ENCODE measurements around the gene GLYR1. TPM values are rescaled to one million over a fixed set of nuclear protein-coding genes. Genes with fewer than 3 reads are reported as not detected.
"Not testable (repeated sequence)": the region's sequence is repeated elsewhere in the genome, so short reads cannot be mapped to it uniquely, and the experiment has no call there.

GLYR1 gene
- total RNA-seq, 1 experiment from 2014 or later, result 45.2 TPM

DNA sequence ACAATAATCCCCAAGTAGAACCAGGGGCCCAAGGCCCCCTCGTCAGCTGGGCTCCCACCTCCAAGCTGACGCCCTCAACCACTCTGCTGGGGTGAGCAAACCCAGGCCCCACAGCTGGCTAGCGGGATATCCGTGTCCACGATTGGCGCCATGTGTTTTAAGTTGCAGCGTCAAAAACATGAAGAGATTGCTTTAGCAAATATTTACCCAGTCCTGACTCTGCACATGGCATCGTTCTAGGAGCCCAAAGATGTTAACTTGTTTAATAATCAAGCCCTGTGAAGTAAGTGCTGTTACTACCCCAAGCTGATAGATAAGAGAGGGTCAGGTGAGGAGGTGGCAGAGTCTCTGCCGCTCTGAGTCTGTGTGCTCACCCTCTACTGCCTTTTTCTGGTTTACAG is 58.6 kb downstream of the GLYR1 start:
- Histone ChIP-seq H3K4me3 (no peak overlapping the region), H3K27me3 (no peaks in the 10 kb centered on the region), H3K36me3 (no peaks in the 10 kb centered on the region), H3K9me3 (no peaks in the 10 kb centered on the region)
- no peak for DNase-seq

DNA sequence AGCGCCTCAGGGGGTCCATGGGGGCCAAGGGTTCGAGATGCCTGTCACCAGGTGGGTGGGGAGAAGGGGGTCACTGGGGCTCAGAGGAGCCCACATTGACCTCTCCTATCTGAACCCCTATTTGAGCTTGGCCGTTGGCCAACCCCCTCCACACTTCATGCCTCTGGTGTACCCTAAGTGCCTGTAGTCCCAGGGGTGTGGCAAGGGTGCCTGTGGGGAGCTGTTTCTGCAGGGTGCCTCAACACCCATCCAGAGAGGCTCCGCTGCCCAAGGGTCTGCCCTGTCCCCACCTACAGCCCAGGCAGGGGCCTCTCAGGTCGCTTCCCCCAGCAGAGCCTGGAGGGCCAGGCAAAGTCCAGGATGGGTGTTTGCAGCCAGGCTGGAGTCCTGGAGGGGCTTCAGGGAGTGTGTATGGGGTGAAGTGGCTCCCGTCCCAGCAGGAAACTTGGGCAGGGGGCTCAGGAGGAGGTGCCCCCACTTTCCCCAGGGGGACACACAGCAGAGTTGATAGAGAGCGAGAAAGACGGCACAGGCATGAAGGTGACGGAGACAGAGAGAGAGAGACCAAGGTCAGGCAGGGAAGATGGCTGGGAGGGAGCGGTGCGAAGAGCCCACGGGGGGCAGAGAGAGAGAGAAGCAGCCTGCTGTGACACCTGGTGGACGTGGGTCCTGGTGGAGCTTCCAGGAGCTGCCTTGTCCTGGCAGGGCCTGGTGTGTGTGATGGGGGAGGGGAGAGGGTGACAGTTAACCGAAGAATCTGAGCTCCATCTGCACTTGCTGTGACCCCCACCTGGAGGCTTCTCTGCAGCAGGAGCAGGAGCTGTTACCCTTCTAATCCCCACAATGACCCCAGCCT is 59.2 kb downstream of the GLYR1 start, which contains the start of gene SEPTIN12:
Gene SEPTIN12, minus strand, starts transcription at position 719 of the 856 bp plus-strand sequence. Its CDS starts 700 bp downstream, at position 19.
- Histone ChIP-seq H3K27me3 (no peaks in the 10 kb centered on the region), H3K9me3 (no peaks in the 10 kb centered on the region), H3K36me3 (no peaks in the 10 kb centered on the region), H3K4me3 (no peak within 1 kb of the TSS)
- DNase-seq, result no peak

- DNase-seq, result no peak
- no peaks in the 10 kb centered on the region for H3K36me3 ChIP-seq
- H3K4me3 ChIP-seq, result no peak overlapping the region
- no peaks in the 10 kb centered on the region for H3K9me3 ChIP-seq
- no peaks in the 10 kb centered on the region for H3K27me3 ChIP-seq
These were observed 60.0 kb downstream of the GLYR1 start for GRCh38 chr16:4787068-4787467.

DNA sequence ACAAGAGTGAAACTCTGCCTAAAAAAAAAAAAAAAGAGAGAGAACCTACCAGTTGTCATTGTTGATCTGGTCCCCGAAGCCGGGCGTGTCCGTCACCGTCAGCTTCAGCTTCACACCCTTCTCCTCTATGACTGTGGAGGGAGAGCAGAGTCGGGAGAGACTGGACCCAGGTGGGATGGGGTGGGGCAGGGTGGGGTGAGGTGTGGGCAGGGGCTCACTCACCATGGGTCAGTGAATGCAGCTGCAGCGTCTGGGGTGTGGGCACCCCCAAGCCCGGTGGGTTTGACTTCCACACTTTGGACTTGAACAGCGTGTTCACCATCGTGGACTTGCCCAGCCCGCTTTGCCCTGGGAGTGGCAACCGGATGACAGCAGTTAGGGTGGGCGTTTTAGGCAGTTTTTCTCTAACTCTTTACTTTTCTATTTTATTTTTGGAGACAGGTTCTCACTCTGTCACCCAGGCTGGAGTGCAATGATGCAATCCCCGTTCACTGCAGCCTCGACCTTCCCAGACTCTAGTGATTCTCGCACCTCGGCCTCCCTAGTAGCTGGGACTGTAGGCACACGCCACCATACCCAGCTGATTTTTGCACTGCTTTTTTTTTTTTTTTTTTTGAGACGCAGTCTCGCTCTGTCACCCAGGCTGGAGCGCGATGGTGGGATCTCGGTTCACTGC is 61.2 kb downstream of the GLYR1 start:
- DNase-seq, result no peak
- Histone ChIP-seq H3K4me3 (no peak overlapping the region), H3K9me3 (no peaks in the 10 kb centered on the region), H3K27me3 (no peaks in the 10 kb centered on the region), H3K36me3 (no peaks in the 10 kb centered on the region)

DNA sequence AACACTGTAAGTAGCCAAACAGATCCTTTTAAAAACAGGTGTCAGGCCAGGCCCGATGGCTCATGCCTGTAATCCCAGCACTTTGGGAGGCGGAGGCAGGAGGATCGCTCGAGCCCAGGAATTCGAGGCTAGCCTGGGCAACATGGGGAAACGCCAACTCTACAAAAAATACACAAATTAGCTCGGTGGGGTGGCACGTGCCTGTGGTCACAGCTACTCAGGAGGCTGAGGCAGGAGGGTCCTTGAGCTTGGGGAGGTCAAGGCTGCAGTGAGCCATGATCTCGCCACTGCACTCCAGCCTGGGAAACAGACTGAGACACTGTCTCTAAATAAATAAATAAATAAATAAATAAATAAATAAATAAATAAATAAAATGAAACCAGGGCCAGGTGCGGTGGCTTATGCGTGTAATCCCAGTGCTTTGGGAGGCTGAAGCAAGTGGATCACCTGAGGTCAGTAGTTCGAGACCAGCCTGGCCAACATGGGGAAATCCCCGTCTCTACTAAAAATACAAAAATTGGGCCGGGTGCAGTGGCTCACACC is 62.6 kb downstream of the GLYR1 start:
- not testable (repeated sequence) for H3K27me3 ChIP-seq, DNase-seq, H3K9me3 ChIP-seq

GRCh38 chr16:4783951-4784336 is 63.1 kb downstream of the GLYR1 start:
- Histone ChIP-seq H3K36me3 (no peaks in the 10 kb centered on the region), H3K4me3 (no peak overlapping the region), H3K9me3 (no peaks in the 10 kb centered on the region), H3K27me3 (no peaks in the 10 kb centered on the region)
- DNase-seq, result no peak

More for the DNA sequence above, 62.6 kb downstream of the GLYR1 start:
- not testable (repeated sequence) for H3K36me3 ChIP-seq, H3K4me3 ChIP-seq

DNA sequence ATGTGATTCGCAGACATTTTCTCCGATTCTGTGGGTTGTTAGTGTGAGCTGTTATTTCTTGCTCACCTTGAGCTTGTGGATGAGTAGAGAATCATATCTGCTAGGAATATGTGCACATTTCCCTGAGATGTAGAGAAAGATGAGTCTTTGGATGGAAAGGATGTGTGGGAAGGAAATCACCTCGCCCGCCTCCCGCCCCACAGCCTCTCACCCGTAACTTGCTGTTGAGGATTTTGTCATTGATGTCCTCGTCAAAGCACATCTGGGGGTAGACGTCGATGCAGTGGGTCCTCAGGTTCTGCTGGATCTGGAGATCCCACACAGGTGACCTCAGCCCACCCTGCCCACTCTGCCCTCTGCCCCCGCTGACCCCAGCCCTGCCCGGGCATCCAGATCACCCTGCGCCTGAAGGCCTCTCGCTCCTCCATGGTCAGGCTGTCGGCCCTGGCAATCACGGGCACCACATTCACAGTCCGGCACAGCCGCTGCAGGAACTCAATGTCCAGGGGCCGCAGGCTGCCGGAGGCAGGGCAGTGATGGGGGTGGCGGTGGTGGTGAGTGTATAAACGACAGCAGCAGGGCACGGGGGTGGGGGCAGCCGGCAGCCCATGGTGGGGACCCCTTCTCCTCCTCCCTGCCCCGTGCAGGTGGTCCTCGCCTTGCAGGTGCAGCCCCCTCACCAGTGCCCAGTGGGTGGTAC is 63.7 kb downstream of the GLYR1 start:
- Histone ChIP-seq H3K36me3 (no peaks in the 10 kb centered on the region), H3K4me3 (no peak overlapping the region), H3K27me3 (no peaks in the 10 kb centered on the region), H3K9me3 (no peaks in the 10 kb centered on the region)
- no peak for DNase-seq

- no peaks in the 10 kb centered on the region for H3K27me3 ChIP-seq
- no peak overlapping the region for H3K4me3 ChIP-seq
- DNase-seq, result no peak
- H3K36me3 ChIP-seq, result no peaks in the 10 kb centered on the region
- H3K9me3 ChIP-seq, result no peaks in the 10 kb centered on the region
These were observed 66.9 kb downstream of the GLYR1 start for GRCh38 chr16:4780235-4780634.

- no peak overlapping the region for H3K4me3 ChIP-seq
- H3K9me3 ChIP-seq, result no peaks in the 10 kb centered on the region
- no peaks in the 10 kb centered on the region for H3K36me3 ChIP-seq
- DNase-seq, result no peak
- no peaks in the 10 kb centered on the region for H3K27me3 ChIP-seq
These were observed 69.1 kb downstream of the GLYR1 start for GRCh38 chr16:4778050-4778392.

DNA sequence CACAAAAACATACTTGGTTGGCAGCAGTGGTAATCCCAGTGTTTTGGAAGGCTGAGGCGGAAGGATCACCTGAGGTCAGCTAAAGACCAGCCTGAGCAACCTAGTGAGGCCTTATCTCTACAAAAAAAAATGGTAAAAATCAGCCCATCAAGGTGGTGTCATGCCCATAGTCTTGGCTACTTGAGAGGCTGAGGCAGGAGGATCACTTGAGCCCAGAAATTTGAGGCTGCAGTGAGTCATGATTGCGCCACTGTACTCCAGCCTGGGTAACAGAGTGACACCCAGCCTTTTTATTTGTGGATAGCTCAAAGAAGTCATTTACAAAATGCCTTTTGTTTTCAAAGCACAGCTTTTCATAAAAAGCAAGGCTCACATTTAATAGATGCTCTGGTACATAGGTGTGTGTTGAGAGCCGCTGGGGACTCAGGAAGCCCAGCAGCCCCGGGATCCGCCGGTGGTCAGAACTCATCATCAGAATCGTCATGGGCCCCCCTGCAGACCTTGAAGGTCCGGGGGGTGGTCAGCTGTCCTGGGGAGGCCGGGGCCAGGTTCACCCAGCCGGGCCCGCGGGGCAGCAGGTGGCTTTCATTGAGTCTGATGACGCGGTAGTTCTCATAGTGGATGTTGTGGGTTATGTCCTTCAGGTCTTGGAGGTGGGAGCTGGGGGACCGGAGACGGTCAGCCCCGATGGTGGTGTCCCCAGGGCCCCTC is 69.6 kb downstream of the GLYR1 start:
- DNase-seq, result no peak
- no peaks in the 10 kb centered on the region for H3K27me3 ChIP-seq
- no peaks in the 10 kb centered on the region for H3K36me3 ChIP-seq
- H3K4me3 ChIP-seq, result no peak overlapping the region
- H3K9me3 ChIP-seq, result no peaks in the 10 kb centered on the region

DNA sequence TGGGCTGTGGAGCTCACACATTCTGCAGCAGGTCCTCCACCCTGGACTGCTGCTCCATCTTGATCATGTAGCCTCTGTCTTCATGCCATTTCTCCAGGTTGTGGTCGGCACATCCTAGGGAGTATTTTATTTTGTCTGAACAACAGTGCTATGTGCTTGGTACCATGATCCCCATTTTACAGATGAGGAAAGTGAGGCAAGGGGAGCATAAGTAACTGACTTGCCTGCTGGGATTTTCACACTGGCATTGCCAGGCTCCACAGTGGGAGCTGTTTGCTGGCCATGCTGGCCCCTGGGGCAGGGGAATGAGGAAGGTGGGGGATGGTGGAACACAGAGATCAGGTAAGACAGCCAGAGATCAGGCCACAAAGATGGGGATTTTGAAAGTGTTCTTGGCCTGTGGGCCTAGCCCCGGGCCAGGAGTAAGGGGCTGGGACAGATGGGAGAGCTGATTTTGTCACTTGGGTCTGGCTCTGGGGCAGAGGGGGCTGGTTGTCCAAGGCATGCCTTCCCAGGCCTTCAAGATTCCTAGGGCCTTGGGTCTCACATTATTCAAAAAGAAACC is 70.9 kb downstream of the GLYR1 start:
- H3K36me3 ChIP-seq, result no peaks in the 10 kb centered on the region
- no peaks in the 10 kb centered on the region for H3K9me3 ChIP-seq
- no peaks in the 10 kb centered on the region for H3K27me3 ChIP-seq
- DNase-seq, result no peak
- H3K4me3 ChIP-seq, result no peak overlapping the region

DNA sequence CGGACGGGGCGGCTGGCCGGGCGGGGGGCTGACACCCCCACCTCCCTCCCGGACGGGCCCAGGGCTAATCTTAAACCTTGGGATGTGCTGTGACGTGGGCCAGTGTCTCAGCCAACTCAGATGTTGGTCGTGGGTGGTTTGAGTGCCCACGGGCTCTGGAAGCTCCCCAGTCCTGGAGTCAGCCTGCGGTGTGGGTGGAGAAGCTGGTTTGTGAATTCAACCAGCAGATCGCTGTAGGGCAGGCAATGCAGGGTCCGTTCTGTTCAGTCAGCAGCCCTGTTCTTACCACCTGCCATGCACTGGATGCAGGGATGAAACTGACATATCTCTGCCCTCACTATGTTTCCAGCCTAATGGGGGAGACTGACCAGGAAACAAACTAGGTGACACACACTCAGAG is 72.1 kb downstream of the GLYR1 start:
- no peaks in the 10 kb centered on the region for H3K27me3 ChIP-seq
- H3K9me3 ChIP-seq, result no peaks in the 10 kb centered on the region
- DNase-seq, result no peak
- no peaks in the 10 kb centered on the region for H3K36me3 ChIP-seq
- H3K4me3 ChIP-seq, result no peak overlapping the region

DNA sequence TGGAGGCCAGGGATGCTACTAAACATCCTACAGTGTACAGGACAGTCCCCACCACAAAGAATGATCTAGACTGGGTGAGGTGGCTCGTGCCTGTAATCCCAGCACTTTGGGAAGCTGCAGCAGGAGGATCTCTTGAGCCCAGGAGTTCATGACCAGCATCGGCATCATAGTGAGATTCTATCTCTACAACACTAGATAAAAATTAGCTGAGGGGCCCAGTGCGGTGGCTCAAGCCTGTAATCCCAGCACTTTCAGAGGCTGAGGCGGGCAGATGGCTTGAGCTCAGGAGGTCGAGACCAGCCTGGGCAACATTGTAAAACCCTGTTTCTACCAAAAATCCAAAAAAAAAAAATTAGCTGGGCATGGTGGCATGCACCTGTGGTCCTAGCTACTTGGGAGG is 74.7 kb downstream of the GLYR1 start:
- H3K27me3 ChIP-seq, result no peaks in the 10 kb centered on the region
- no peak overlapping the region for H3K4me3 ChIP-seq
- DNase-seq, result no peak
- no peaks in the 10 kb centered on the region for H3K9me3 ChIP-seq
- no peaks in the 10 kb centered on the region for H3K36me3 ChIP-seq

DNA sequence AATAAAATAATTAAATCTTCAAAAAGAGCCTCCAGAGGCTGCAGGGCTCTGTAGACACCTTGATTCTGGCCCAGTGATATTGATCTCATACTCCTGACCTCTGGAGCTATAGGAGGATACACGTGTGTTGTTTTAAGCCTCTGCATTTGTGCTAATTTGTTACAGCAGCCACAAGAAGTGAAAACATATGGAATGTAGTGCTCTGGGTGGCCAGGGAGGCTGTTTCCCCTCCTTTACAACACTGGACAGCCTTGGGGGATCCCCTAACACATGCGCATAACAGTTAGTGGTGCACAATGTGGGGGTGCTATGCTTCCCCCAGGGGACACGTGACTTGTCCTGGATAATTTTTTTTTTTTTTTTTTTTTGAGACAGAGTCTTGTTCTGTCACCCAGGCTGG is 75.4 kb downstream of the GLYR1 start:
- H3K4me3 ChIP-seq, result no peak overlapping the region
- DNase-seq, result no peak

GRCh38 chr16:4769306-4769638 is 77.8 kb downstream of the GLYR1 start:
- H3K4me3 ChIP-seq, result peak overlapping the region; percentile 99
- no peak for DNase-seq
- peaks cover 19% of the 10 kb centered on the region for H3K36me3 ChIP-seq
- H3K27me3 ChIP-seq, result no peaks in the 10 kb centered on the region
- H3K9me3 ChIP-seq, result no peaks in the 10 kb centered on the region

More for the DNA sequence above, 75.4 kb downstream of the GLYR1 start:
- no peaks in the 10 kb centered on the region for H3K9me3 ChIP-seq
- peaks cover 3% of the 10 kb centered on the region; the same call in 1 of the 2 replicates for H3K36me3 ChIP-seq
- no peaks in the 10 kb centered on the region for H3K27me3 ChIP-seq

GRCh38 chr16:4768549-4769305 is 78.4 kb downstream of the GLYR1 start:
- peaks cover 24% of the 10 kb centered on the region for H3K36me3 ChIP-seq
- peak; percentile 97 for DNase-seq
- H3K4me3 ChIP-seq, result peak overlapping the region; percentile 99
- no peaks in the 10 kb centered on the region for H3K9me3 ChIP-seq
- no peaks in the 10 kb centered on the region for H3K27me3 ChIP-seq

All from MG63 (cell line).